Activated T-helper 1 cell treated with anti-CD3 and anti-CD28 coated beads, Interleukin-2, amount 50 U/mL, for 16 hours (primary cell): ENCODE measurements around the gene IFNA8.
A peak's percentile ranks its signal among the peaks of the same experiment; 100 is the strongest.
"Not testable (repeated sequence)": the region's sequence is repeated elsewhere in the genome, so short reads cannot be mapped to it uniquely, and the experiment has no call there.

Source experiments
- DNase-seq, 2 donors: peaks; one replicate each; pipeline ENCODE4 v3.0.0-alpha.2; 2020; ENCODE audit warnings: low read depth in 1 of 2, low spot score in 1 of 2

The IFNA8 gene

GRCh38 chr9:21428235-21428634 is 19.3 kb downstream of the IFNA8 start:
- no peak for DNase-seq

GRCh38 chr9:21429191-21429590 is 20.3 kb downstream of the IFNA8 start:
- no peak for DNase-seq

GRCh38 chr9:21432672-21433425 is 23.9 kb downstream of the IFNA8 start:
- DNase-seq: no peak

- DNase-seq: peak in 1 of 2 donors; percentile 2
These were observed 25.5 kb downstream of the IFNA8 start for GRCh38 chr9:21434202-21435014.

DNA sequence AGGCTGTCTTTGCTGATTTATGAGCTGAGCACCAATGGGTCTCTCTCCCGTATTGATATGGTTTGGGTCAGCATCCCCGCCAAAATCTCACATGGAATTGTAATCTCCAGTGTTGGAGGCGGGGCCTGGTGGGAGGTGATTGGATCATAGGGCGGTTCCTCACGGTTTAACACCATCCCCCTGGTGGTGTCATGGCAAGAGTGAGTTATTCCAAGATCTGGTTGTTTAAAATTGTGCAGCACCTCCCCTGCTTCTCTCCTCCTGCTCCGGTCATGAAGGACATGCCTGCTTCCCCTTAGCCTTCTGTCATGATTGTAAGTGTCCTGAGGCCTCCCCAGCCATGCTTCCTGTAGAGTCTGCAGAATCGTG is 26.1 kb downstream of the IFNA8 start:
- not testable (repeated sequence) for DNase-seq

GRCh38 chr9:21440139-21440538 is 31.2 kb downstream of the IFNA8 start, which contains the start of gene IFNA1:
Gene IFNA1 (plus strand): TSS chr9:21440439. CDS start chr9:21440508, 69 bp downstream.
- no peak for DNase-seq

DNA sequence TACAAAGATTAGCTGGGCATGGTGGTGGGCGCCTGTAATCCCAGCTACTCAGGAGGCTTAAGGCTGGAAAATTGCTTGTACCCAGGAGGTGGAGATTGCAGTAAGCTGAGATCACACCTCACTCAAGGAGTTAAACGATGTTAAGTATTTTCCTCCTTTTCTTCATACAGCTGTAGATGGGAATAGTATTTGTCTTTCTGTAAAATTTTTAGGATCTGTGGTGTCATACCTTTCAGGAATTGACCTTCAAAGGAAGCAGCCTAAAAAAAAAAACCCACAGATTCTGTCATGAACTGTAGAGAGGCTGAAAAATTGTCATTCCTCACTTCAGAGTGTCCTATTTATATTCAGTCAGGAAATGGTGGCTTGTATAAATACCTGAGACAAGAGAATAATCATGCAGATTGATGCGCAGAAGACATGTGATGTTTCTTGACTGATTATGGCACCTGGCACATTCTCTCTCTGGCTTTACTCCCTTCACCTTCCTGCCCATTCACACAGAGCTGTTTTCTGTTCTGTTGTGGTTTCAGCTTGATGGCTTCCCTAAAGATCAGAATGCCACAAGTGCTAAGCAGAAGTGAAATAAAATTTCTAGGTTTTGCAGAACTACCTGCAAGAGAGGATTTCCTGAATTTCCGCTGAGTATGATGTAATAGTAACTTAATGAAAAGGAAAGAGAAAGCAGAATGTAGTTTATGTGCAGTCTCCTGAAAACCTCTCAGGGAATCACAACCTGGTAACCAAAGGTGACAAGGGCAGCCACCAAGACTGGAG is 35.1 kb downstream of the IFNA8 start:
- DNase-seq: no peak

GRCh38 chr9:21449312-21449711 is 40.4 kb downstream of the IFNA8 start:
- not testable (repeated sequence) for DNase-seq

GRCh38 chr9:21450733-21451394 is 41.9 kb downstream of the IFNA8 start:
- no peak for DNase-seq

DNA sequence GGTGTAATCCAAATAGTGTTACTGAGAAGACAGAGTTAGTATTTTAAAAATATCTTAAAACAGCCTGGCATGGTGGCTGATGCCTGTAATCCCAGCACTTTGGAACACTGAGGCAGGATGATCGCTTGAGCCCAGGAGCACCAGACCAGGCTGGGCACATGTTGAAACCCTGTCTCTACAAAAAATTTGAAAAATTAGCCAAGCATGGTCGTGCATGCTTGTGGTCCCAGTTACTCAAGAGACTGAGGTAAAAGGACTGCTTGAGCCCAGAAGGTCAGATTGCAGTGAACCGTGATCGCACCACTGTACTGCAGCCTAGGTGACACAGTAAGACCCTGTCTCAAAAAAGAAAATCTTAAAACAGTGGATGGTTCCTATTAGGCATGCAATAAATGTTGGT is 43.8 kb downstream of the IFNA8 start:
- no peak for DNase-seq

DNA sequence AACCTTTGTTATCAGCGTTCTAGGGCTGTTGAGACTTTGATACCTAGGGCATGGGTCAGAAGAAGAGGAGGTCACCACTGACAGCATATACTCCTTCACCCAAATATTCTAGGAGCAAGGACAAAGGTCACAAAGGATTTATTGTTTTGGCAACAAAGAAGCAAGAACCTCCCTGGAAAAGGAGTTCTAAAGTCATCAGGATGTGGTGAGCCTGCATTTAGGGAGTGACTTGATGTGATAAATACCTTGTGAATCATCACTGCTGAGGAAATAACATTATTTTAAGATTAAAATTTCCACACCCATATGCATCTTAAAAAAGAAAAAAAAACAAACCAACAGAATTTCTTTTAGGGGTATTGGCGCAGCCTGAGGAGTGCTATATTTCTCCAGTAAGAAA is 45.2 kb downstream of the IFNA8 start:
- no peak for DNase-seq

- DNase-seq: no peak
These were observed 46.4 kb downstream of the IFNA8 start for GRCh38 chr9:21455320-21455719.
